Measurements from ENCODE around the gene MMS19.

DNA sequence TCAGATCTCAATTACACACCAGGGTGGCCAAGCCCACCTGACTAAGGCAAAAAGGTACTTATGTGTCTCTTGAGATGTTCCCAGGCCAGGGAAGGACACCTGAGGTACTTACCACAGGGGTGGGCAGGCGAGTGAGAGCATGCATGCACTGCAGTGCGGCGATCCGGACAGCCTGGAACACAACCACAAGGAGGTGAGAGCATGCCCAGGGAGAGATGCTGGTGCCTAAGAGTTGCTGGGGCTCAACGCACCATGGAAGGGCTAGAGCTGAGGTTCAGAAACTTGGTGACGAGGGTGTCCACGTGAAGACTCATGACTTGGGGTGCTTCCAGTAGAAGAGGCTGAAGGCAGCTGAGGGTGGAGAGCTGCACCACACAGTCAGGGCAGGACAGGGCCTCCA is 39.1 kb downstream of the MMS19 start:
- TF ChIP-seq, protein P1, sequence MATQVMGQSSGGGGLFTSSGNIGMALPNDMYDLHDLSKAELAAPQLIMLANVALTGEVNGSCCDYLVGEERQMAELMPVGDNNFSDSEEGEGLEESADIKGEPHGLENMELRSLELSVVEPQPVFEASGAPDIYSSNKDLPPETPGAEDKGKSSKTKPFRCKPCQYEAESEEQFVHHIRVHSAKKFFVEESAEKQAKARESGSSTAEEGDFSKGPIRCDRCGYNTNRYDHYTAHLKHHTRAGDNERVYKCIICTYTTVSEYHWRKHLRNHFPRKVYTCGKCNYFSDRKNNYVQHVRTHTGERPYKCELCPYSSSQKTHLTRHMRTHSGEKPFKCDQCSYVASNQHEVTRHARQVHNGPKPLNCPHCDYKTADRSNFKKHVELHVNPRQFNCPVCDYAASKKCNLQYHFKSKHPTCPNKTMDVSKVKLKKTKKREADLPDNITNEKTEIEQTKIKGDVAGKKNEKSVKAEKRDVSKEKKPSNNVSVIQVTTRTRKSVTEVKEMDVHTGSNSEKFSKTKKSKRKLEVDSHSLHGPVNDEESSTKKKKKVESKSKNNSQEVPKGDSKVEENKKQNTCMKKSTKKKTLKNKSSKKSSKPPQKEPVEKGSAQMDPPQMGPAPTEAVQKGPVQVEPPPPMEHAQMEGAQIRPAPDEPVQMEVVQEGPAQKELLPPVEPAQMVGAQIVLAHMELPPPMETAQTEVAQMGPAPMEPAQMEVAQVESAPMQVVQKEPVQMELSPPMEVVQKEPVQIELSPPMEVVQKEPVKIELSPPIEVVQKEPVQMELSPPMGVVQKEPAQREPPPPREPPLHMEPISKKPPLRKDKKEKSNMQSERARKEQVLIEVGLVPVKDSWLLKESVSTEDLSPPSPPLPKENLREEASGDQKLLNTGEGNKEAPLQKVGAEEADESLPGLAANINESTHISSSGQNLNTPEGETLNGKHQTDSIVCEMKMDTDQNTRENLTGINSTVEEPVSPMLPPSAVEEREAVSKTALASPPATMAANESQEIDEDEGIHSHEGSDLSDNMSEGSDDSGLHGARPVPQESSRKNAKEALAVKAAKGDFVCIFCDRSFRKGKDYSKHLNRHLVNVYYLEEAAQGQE (IDR thresholded peaks at IDR 0.05; ENCODE audit: insufficient replicate concordance, low read depth): no peak
- TF ChIP-seq, protein P2, sequence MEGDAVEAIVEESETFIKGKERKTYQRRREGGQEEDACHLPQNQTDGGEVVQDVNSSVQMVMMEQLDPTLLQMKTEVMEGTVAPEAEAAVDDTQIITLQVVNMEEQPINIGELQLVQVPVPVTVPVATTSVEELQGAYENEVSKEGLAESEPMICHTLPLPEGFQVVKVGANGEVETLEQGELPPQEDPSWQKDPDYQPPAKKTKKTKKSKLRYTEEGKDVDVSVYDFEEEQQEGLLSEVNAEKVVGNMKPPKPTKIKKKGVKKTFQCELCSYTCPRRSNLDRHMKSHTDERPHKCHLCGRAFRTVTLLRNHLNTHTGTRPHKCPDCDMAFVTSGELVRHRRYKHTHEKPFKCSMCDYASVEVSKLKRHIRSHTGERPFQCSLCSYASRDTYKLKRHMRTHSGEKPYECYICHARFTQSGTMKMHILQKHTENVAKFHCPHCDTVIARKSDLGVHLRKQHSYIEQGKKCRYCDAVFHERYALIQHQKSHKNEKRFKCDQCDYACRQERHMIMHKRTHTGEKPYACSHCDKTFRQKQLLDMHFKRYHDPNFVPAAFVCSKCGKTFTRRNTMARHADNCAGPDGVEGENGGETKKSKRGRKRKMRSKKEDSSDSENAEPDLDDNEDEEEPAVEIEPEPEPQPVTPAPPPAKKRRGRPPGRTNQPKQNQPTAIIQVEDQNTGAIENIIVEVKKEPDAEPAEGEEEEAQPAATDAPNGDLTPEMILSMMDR (IDR thresholded peaks at IDR 0.05; ENCODE audit: insufficient read depth, low read length): no peak
- peak; percentile 15; the same call in 1 of the 2 replicates for TF ChIP-seq POLR2AphosphoS5 (IDR thresholded peaks at IDR 0.05; ENCODE audit: low read depth)
